Body of pancreas (tissue), 4 donors: ENCODE measurements around the gene RPH3AL. TPM values are rescaled to one million over a fixed set of nuclear protein-coding genes. Genes with fewer than 3 reads are reported as not detected.
A peak's percentile ranks its signal among the peaks of the same experiment; 100 is the strongest.

Source experiments
- ATAC-seq: fragments of 150-250 bp; one replicate; pipeline ENCODE4 v1.9.1; 2016
- DNase-seq, 4 donors: peaks; one replicate each; pipeline ENCODE4 v3.0.0-alpha.2; 2019
- H3K27ac ChIP-seq, 4 donors: fragments of 200-600 bp; sonication (generic); 1 replicate in 3 of 4; 2 replicates in 1 of 4; pipeline versions ENCODE4 v1.5.1 to v1.6.1; 2016 to 2019; ENCODE audit warnings: mild to moderate bottlenecking in 1 of 4, mixed read lengths in 1 of 4, moderate library complexity in 1 of 4
- H3K27me3 ChIP-seq, 2 donors: fragments of 200-600 bp; sonication (generic); one replicate each; pipeline ENCODE4 v1.6.0; 2016; ENCODE audit warnings: mild to moderate bottlenecking in 1 of 2
- H3K36me3 ChIP-seq, 2 donors: fragments of 200-600 bp; sonication (generic); replicated peaks in 1 of 2; 2 replicates each; pipeline ENCODE4 v1.5.1; 2016; ENCODE audit warnings: low read depth in 2 of 2; ENCODE audit not compliant: insufficient read depth in 1 of 2
- H3K4me1 ChIP-seq: fragments of 200-600 bp; sonication (generic); one replicate; pipeline ENCODE4 v1.6.0; 2016
- H3K4me3 ChIP-seq, 2 donors: fragments of 200-600 bp; sonication (generic); 1 replicate in 1 of 2; 2 replicates in 1 of 2; pipeline ENCODE4 v1.5.1; 2016 to 2019
- H3K9me3 ChIP-seq, 3 donors: fragments of 200-600 bp; sonication (generic); 1 replicate in 2 of 3; 2 replicates in 1 of 3; pipeline ENCODE4 v1.5.1; 2016
- POLR2A ChIP-seq, 3 donors: fragments of 450-650 bp; IDR thresholded peaks; one replicate each; pipeline ENCODE4 v1.6.1; 2016; ENCODE audit warnings: antibody characterized with exemption in 3 of 3, mild to moderate bottlenecking in 2 of 3
- WGBS, 2 donors: methylation state at CpG; one replicate each; pipeline ENCODE4 v1.1.5; 2017; 5-methylcytosine and 5-hydroxymethylcytosine counted together
- intact Hi-C: fragments of 100-400 bp; cut with DNase I; formaldehyde crosslinking; loops from one replicate; pipeline ENCODE4 v1.15.1; 2023
- total RNA-seq, 2 donors: library from RNA; depleted of rRNA; stranded (reverse); fragments of >200 nt; gene quantifications; one replicate each; pipeline ENCODE4 v1.1.0, GENCODE V29; 2016
- TF ChIP-seq, protein P1 (sequence below), 7 experiments: fragments of 450-650 bp in 4 of 7; fragments of 200-600 bp in 3 of 7; sonication (generic) in 3 of 7; IDR thresholded peaks; one replicate each; pipeline ENCODE4 v1.5.1; 2016 to 2019; ENCODE audit warnings: antibody characterized with exemption in 7 of 7

RPH3AL gene
- total RNA-seq, 2 donors from 2014 or later: 77.1 to 89.5 TPM

DNA sequence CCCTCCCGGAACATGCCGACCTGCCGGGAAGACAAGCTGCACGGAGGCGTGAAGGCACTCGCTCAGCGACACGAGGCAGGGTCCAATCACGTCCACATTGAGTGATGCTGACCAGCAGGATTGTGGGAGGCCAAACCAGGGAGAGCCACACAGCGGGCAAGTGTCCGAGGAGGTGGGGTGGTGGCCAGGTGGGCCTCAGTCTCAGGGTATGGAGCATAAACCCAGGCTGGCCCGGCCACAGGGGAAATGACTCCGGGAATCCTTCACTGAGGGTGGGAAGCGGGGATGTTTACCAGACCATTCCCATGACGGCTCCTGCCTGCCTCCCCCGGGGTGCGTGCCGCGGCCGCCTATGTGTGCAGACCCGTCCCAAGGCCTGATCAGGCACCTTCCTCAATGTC, 62.5 kb downstream of the RPH3AL start:
- 94 to 98% methylated on average over 18 to 21 of the region's 21 CpGs for WGBS, 2 donors
- Histone ChIP-seq H3K9me3 (no peaks in the 10 kb centered on the region), H3K4me3 (no peak overlapping the region), H3K27me3 (no peaks in the 10 kb centered on the region), H3K36me3 (peaks cover 0 to 10% of the 10 kb centered on the region in 2 donors), H3K27ac (no peak overlapping the region), H3K4me1 (no peaks in the 10 kb centered on the region)
- ATAC-seq (no peak), DNase-seq (peak in 2 of 4 donors; percentile 1 to 10)
- TF ChIP-seq POLR2A (IDR thresholded peaks at IDR 0.05): no peak
- TF ChIP-seq, protein P1, sequence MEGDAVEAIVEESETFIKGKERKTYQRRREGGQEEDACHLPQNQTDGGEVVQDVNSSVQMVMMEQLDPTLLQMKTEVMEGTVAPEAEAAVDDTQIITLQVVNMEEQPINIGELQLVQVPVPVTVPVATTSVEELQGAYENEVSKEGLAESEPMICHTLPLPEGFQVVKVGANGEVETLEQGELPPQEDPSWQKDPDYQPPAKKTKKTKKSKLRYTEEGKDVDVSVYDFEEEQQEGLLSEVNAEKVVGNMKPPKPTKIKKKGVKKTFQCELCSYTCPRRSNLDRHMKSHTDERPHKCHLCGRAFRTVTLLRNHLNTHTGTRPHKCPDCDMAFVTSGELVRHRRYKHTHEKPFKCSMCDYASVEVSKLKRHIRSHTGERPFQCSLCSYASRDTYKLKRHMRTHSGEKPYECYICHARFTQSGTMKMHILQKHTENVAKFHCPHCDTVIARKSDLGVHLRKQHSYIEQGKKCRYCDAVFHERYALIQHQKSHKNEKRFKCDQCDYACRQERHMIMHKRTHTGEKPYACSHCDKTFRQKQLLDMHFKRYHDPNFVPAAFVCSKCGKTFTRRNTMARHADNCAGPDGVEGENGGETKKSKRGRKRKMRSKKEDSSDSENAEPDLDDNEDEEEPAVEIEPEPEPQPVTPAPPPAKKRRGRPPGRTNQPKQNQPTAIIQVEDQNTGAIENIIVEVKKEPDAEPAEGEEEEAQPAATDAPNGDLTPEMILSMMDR (IDR thresholded peaks at IDR 0.05): no peak
- intact Hi-C loops: no loop called here

DNA sequence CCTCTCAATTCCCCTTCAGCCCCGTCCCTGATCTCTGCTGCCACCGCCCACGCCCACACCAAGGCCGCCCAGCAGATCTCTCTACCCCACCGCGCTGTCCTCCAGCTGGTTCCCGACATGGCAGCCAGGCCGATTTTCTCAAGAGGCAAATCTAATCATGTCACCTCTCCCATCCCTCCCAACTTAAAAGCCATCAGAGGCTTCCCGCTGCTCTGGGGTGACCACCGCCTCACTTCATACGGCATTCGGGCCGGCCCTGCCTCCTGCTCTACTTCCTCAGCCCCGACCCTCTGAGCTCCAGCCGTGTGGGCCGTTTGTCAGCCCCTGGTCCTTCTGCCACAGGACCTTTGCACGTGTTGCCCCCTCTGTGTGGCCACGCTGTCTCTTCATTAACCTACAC, 63.2 kb downstream of the RPH3AL start:
- Histone ChIP-seq H3K9me3 (no peaks in the 10 kb centered on the region), H3K36me3 (peaks cover 0 to 10% of the 10 kb centered on the region in 2 donors), H3K4me1 (no peaks in the 10 kb centered on the region), H3K27me3 (no peaks in the 10 kb centered on the region), H3K27ac (no peak overlapping the region), H3K4me3 (no peak overlapping the region)
- intact Hi-C loops: no loop called here
- DNase-seq (peak in 2 of 4 donors; percentile 1 to 10), ATAC-seq (no peak)
- TF ChIP-seq, protein P1 (IDR thresholded peaks at IDR 0.05): no peak
- WGBS, 2 donors: 90 to 91% methylated on average over 18 of the region's 18 CpGs

DNA sequence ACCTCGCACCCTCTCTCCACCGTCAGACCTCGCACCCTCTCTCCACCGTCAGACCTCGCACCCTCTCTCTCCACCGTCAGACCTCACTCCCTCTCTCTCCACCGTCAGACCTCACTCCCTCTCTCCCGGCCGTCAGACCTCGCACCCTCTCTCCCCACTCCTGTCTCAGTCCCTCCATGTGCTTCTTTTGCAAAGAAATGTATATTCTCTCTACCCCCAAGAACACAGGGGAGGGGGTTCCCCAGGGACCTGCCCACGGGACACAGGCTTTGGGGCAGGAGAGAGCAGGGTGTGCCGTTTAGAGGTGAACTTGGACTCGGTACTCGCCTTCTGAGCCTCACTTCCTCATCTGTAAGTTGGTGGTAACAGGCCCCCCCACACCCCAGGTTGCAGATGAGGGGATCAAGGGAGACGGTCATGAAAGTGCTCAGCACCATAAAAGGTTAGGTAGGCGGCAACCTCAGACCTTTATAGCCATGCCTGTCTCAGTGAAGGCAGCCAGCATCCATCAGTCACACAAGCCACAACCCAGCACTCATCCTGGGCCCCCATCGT, 63.7 kb downstream of the RPH3AL start:
- 79 to 89% methylated on average over 11 to 14 of the region's 17 CpGs for whole genome bisulfite sequencing, 2 donors
- intact Hi-C loops: no loop called here
- no peak overlapping the region for H3K4me3 ChIP-seq
- H3K27me3 ChIP-seq: no peaks in the 10 kb centered on the region
- H3K9me3 ChIP-seq: no peaks in the 10 kb centered on the region
- ATAC-seq: no peak
- DNase-seq: peak in 1 of 4 donors; percentile 5
- no peak overlapping the region for H3K27ac ChIP-seq
- peaks cover 0 to 9% of the 10 kb centered on the region in 2 donors for H3K36me3 ChIP-seq
- H3K4me1 ChIP-seq: no peaks in the 10 kb centered on the region
- no peak for TF ChIP-seq POLR2A (IDR thresholded peaks at IDR 0.05)
- TF ChIP-seq, protein P1 (IDR thresholded peaks at IDR 0.05): no peak

DNA sequence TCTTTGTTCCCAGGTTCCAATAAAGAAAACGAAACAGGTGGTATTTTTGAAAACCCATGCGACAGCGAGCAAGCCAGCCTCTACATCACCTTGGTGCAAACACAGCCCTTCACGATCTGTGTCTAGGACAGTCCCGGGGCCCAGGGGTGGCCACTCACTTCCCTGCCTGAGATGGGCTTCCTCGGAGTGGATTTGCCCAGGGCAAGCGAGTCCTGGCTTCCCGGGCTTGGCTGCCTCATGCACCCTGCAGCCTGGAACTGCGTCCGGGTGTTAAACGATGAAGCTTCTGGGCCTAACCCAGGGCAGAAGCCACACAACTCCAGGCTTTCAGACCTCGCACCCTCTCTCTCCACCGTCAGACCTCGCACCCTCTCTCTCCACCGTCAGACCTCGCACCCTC, 66.0 kb downstream of the RPH3AL start:
- H3K27me3 ChIP-seq: no peaks in the 10 kb centered on the region
- no peak overlapping the region for H3K27ac ChIP-seq
- H3K36me3 ChIP-seq: peaks cover 0 to 11% of the 10 kb centered on the region in 2 donors
- H3K4me1 ChIP-seq: peaks cover 8% of the 10 kb centered on the region
- intact Hi-C loops: no loop called here
- no peaks in the 10 kb centered on the region for H3K9me3 ChIP-seq
- DNase-seq (peak in 2 of 4 donors; percentile 1 to 9), ATAC-seq (no peak)
- no peak overlapping the region for H3K4me3 ChIP-seq
- TF ChIP-seq POLR2A (IDR thresholded peaks at IDR 0.05): no peak
- TF ChIP-seq, protein P1 (IDR thresholded peaks at IDR 0.05): no peak
- WGBS, 2 donors: 84 to 87% methylated on average over 13 of the region's 16 CpGs
